ENCODE measurements around the gene C1GALT1C1L. TPM values are rescaled to one million over a fixed set of nuclear protein-coding genes. Genes with fewer than 3 reads are reported as not detected.
A peak's percentile ranks its signal among the peaks of the same experiment; 100 is the strongest.

The C1GALT1C1L gene
- total and polyA plus RNA-seq, 2 of the 4 experiments (the other 2 are of a cell fraction): 0.36 to 0.63 TPM

GRCh38 chr2:43675646-43676321 lies 445 bp downstream of the C1GALT1C1L start:
- CTCF ChIA-PET: interaction anchor here (0.6 to 1.4 kb wide), 2 partner anchors 11 to 122 kb away, joined by 3 read pairs; no protein-coding TSS in a partner anchor
- TF ChIP-seq RFX5 (IDR thresholded peaks at IDR 0.05; ENCODE audit: low read depth, low read length) (no peak), RCOR1 (IDR thresholded peaks at IDR 0.05; ENCODE audit: insufficient replicate concordance, low read length) (no peak), NFE2L2 (IDR thresholded peaks at IDR 0.05; ENCODE audit: low read depth, low read length) (no peak), SMC3 (IDR thresholded peaks at IDR 0.05; ENCODE audit: low read depth, low read length) (no peak), BHLHE40 (IDR thresholded peaks at IDR 0.05; ENCODE audit: low read depth, low read length) (no peak), CHD1 (IDR thresholded peaks at IDR 0.05; ENCODE audit: low read depth, low read length) (no peak), CTCF (conservative IDR thresholded peaks at IDR 0.05; ENCODE audit: low read depth, low read length) (no peak), MAFK (IDR thresholded peaks at IDR 0.05; ENCODE audit: low read depth, low read length) (no peak)
- TF ChIP-seq, protein P1, sequence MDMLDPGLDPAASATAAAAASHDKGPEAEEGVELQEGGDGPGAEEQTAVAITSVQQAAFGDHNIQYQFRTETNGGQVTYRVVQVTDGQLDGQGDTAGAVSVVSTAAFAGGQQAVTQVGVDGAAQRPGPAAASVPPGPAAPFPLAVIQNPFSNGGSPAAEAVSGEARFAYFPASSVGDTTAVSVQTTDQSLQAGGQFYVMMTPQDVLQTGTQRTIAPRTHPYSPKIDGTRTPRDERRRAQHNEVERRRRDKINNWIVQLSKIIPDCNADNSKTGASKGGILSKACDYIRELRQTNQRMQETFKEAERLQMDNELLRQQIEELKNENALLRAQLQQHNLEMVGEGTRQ (IDR thresholded peaks at IDR 0.05; ENCODE audit: low read depth, low read length): no peak
- in situ Hi-C loops (cut with MboI; ENCODE audit: low sequenced_read_pairs) (no loop called here), dilution Hi-C loops (cut with HindIII; ENCODE audit: low sequenced_read_pairs, unreplicated experiment) (no loop called here), intact Hi-C loops (cut with micrococcal nuclease) (no loop called here)
- Histone ChIP-seq H3K27ac (ENCODE audit: insufficient read depth, low read length) (peak overlapping the region; percentile 30), H3K36me3 (ENCODE audit: control insufficient read depth, insufficient read depth, low read length) (no peaks in the 10 kb centered on the region), H2AFZ (replicated peaks; ENCODE audit: low read length, poor library complexity) (peak overlapping the region; percentile 83), H3K23ac (ENCODE audit: low read depth, low read length) (peak overlapping the region; percentile 55; the same call in 1 of the 2 replicates), H3K4me2 (ENCODE audit: low read depth, low read length) (peak overlapping the region; percentile 78), H3K4me1 (ENCODE audit: control insufficient read depth, insufficient read depth, low read length) (no peaks in the 10 kb centered on the region), H3K79me1 (ENCODE audit: low read depth in 1 of 2, low read length in 2 of 2) (no peaks in the 10 kb centered on the region), H3K18ac (ENCODE audit: low read depth, low read length) (peak overlapping the region; percentile 50; the same call in 1 of the 2 replicates), H3K14ac (replicated peaks; ENCODE audit: low read depth, low read length) (peak overlapping the region; percentile 35), H2BK120ac (ENCODE audit: low read depth, low read length) (peak overlapping the region; percentile 4; the same call in 1 of the 2 replicates), H3K56ac (ENCODE audit: extremely low read depth, insufficient read depth, low read length) (0 out of 2 replicates have a peak overlapping the region, but pooled peaks have one; percentile 5), H2AK5ac (ENCODE audit: low read depth, low read length) (no peak overlapping the region), H2BK5ac (ENCODE audit: low read depth, low read length, poor library complexity, severe bottlenecking) (no peak overlapping the region), H3K4me3 (ENCODE audit: insufficient read depth, low read depth, low read length) (peak overlapping the region; percentile 58), H2BK15ac (ENCODE audit: low read depth, low read length) (no peak overlapping the region), H2AK9ac (replicated peaks; ENCODE audit: low read depth, low read length, poor library complexity) (no peak overlapping the region), H2BK20ac (ENCODE audit: low read depth, low read length) (no peak overlapping the region), H3K4ac (ENCODE audit: low read depth, low read length) (peak overlapping the region; percentile 42), H3K9ac (ENCODE audit: low read depth, low read length) (peak overlapping the region; percentile 61), H4K91ac (ENCODE audit: insufficient read depth, low read depth, low read length) (no peak overlapping the region), H4K20me1 (ENCODE audit: insufficient read depth, low read length) (no peaks in the 10 kb centered on the region), H4K5ac (ENCODE audit: low read depth, low read length) (peak overlapping the region; percentile 66), H3K9me1 (ENCODE audit: insufficient read depth, low read length) (no peaks in the 10 kb centered on the region), H3K27me3 (ENCODE audit: control insufficient read depth, insufficient read depth, low read length) (no peaks in the 10 kb centered on the region; the same call in 1 of the 2 replicates), H3K9me3 (ENCODE audit: control insufficient read depth, insufficient read depth, low read length) (no peaks in the 10 kb centered on the region), H4K8ac (ENCODE audit: low read depth in 2 of 2, low read length in 2 of 2) (peak overlapping the region; percentile 17 to 47)
- 67% methylated on average over 1 of the region's 14 CpGs; no CpG with 5 or more reads in 1 of the 2 experiments for WGBS, 2 experiments (ENCODE audit: extremely low coverage in 2 of 2, insufficient read length in 1 of 2)
- ATAC-seq (ENCODE audit: low read depth): no peak; the same call in 1 of the 2 replicates
- DNase-seq: no peak
- POLR2A ChIA-PET (ENCODE audit: unreplicated experiment): no interaction called here
- BruUV-seq (replicated peaks): no TSS peak

Data from IMR-90 (cell line).